Measurements from ENCODE around the gene MTOR.

GRCh38 chr1:11126569-11126968 lies 135.8 kb downstream of the MTOR start:
- TF ChIP-seq, protein P1, sequence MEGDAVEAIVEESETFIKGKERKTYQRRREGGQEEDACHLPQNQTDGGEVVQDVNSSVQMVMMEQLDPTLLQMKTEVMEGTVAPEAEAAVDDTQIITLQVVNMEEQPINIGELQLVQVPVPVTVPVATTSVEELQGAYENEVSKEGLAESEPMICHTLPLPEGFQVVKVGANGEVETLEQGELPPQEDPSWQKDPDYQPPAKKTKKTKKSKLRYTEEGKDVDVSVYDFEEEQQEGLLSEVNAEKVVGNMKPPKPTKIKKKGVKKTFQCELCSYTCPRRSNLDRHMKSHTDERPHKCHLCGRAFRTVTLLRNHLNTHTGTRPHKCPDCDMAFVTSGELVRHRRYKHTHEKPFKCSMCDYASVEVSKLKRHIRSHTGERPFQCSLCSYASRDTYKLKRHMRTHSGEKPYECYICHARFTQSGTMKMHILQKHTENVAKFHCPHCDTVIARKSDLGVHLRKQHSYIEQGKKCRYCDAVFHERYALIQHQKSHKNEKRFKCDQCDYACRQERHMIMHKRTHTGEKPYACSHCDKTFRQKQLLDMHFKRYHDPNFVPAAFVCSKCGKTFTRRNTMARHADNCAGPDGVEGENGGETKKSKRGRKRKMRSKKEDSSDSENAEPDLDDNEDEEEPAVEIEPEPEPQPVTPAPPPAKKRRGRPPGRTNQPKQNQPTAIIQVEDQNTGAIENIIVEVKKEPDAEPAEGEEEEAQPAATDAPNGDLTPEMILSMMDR (IDR thresholded peaks at IDR 0.05) = no peak
- TF ChIP-seq EP300 (IDR thresholded peaks at IDR 0.05) (no peak), POLR2A (IDR thresholded peaks at IDR 0.05) (no peak)

Measured in ovary (tissue), 3 donors.